CMK (cell line): ENCODE results near the gene CENPM.

ENCODE experiments used
- DNase-seq: peaks from one replicate; pipeline ENCODE4 v3.0.0-alpha.2; 2010; ENCODE audit warnings: low read depth

Gene CENPM

DNA sequence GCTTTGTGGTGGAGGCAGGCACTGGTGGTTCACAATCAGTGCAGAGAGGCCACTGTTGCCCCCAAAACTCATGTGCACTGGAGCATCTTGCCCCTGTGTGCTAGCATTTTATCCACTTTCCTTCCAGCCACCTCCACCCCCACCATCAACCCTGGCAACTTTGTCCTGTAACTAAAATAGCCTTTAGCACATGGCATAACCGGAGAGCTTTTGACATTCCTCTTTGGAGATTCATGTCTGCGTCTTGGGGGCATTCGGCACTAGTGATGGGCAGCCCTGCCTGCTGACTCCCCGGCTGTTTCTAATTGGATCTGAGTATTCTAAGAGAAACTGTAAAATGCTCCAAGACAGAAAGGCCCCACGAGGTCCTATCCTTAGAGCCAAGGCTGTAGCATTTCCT, 47.8 kb downstream of the CENPM start:
- DNase-seq: no peak

DNA sequence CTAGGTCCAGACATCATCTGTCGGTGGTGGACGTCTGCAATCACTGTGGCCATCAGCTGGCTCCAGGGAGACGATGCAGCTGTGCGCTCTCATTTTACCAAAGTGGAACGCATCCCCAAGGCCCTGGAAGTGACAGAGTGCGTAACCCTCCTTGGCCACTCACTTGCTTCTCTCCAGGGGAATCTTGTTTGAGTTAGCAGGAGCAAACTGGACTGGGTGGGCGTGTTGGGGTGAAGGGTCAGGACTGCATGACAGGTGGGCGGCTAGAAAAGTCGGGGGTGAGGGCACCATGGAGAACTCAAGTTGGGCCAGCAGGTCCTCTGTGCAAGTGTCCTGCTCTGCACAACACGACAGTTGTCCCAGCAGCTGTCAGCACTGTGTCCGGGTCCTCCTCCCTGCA, 48.3 kb downstream of the CENPM start:
- DNase-seq: no peak

DNA sequence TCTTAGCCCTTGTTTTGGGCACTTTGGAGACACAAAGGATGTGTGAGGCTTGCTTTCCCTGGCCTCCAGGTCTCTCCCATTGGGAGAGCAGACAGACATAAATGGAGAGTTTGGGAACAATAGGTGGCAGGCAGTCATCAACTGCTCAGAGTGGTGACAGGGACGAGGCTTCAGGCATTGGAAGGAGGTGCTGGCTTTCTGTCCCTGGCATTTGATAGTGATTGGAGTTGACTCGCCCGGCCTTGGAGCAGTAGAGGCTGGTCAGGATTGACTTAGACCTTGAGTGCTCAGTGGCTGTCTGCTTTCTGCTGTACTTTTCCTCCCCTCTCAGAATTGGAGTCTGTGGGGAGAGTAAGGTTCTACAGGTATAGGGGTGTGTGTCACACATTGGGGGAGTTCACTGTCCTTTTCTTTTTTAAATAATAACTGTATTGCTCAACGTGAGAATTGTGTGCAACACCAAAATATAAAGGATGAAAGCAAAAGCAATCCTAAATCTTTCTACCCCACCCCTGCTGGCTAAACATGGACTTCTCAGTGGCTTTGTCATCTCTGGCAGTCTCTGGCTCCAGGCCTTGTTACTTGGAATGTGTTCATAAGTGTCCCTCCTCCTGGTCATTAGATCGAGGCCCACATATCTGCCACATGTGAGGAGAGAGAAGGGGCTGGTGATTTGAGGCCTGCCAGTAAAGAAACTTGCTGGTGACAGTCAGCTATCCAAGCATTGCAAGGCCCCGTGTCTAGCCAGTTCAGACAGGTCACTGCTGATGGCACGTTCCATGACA, 53.2 kb downstream of the CENPM start:
- DNase-seq: no peak

DNA sequence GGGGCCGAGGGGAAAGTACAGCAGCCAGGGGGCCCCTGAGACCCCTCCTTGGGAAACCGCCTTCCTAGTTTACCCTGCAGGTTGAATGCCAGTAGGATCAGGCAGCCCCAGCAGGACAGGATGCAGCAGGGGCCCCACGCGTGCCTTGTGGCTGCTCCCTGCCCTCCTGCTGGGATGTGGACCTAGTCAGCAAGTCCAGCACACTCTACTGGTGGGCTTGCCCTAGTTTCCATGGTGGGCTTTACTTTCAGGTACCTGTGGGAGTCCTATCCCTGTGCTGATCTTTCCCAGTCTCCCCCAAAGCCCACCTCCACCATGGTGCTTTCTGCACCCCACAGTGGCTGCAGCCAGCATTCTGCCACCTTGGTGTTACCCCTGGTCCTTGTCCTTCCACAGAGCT, 54.2 kb downstream of the CENPM start:
- no peak for DNase-seq

DNA sequence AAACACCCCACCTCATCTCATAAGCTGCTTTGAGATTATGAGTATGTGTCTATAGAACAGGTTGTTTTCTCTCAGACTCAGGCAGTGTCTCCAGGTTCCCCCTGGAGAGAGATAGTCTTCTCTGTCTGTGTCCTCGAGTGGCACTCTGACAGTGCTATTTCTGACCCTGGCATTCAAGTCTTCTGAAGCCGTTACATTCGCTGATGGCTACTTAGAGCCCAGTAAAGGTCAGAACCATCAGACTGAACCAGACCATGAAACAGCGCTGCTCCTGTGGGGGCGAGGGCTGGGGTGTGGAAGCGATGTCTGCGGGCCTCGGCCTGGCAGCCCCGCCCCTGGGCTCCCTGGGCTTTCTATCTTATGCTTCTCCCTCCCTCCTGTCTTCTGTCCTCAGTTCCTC, 55.5 kb downstream of the CENPM start:
- no peak for DNase-seq
